Sigmoid colon (tissue), 7 donors: ENCODE data around the gene FOXP1. TPM values are rescaled to one million over a fixed set of nuclear protein-coding genes. Genes with fewer than 3 reads are reported as not detected.
A peak's percentile ranks its signal among the peaks of the same experiment; 100 is the strongest.

ENCODE experiments used
- DNase-seq: peaks from one replicate; pipeline ENCODE4 v3.0.0-alpha.2; 2019
- H3K27ac ChIP-seq, 4 donors: fragments of 200-600 bp; sonication (generic); one replicate each; pipeline ENCODE4 v1.5.1; 2016 to 2019; ENCODE audit warnings: mild to moderate bottlenecking in 1 of 4
- H3K27me3 ChIP-seq, 3 donors: fragments of 200-600 bp; sonication (generic); one replicate each; pipeline ENCODE4 v1.5.1; 2019; ENCODE audit warnings: mild to moderate bottlenecking in 1 of 3
- H3K36me3 ChIP-seq, 4 donors: fragments of 200-600 bp; sonication (generic); one replicate each; pipeline ENCODE4 v1.5.1; 2016 to 2019
- H3K4me1 ChIP-seq, 4 donors: fragments of 200-600 bp; sonication (generic); one replicate each; pipeline ENCODE4 v1.5.1; 2017 to 2019
- H3K4me3 ChIP-seq, 4 donors: fragments of 200-600 bp; sonication (generic); one replicate each; pipeline ENCODE4 v1.5.1; 2017 to 2019; ENCODE audit warnings: mild to moderate bottlenecking in 2 of 4, moderate library complexity in 1 of 4
- H3K9me3 ChIP-seq, 4 donors: fragments of 200-600 bp in 3 of 4; sonication (generic) in 3 of 4; one replicate each; pipeline versions ENCODE4 v1.5.1 to v1.6.1; 2013 to 2019
- EP300 ChIP-seq, 4 donors: sonication (generic); formaldehyde crosslinking; IDR thresholded peaks; one replicate each; pipeline ENCODE4 v1.6.1; 2017; ENCODE audit warnings: antibody characterized with exemption in 4 of 4
- POLR2A ChIP-seq, 2 donors: fragments of 450-650 bp; IDR thresholded peaks; one replicate each; pipeline ENCODE4 v1.6.1; 2016; ENCODE audit warnings: antibody characterized with exemption in 2 of 2, mild to moderate bottlenecking in 2 of 2, moderate library complexity in 2 of 2
- POLR2AphosphoS5 ChIP-seq, 4 donors: sonication (generic); formaldehyde crosslinking; IDR thresholded peaks; one replicate each; pipeline ENCODE4 v1.6.1; 2017; ENCODE audit warnings: antibody characterized with exemption in 4 of 4
- WGBS, 2 donors: extraction: QIAGEN DNeasy Blood & Tissue Kit; methylation state at CpG; one replicate each; pipeline ENCODE4 v1.1.7; 2013; 5-methylcytosine and 5-hydroxymethylcytosine counted together
- intact Hi-C: fragments of 100-400 bp; cut with DNase I; formaldehyde crosslinking; loops from one replicate; pipeline ENCODE4 v1.15.1; 2023
- polyA plus RNA-seq, 3 donors: library from polyadenylated mRNA; stranded (reverse); fragments of 200-250 nt; gene quantifications; one replicate each; pipeline ENCODE4 v1.2.3, GENCODE V29; 2013
- total RNA-seq, 4 donors: library from RNA; depleted of rRNA; stranded (reverse); fragments of >200 nt; gene quantifications; one replicate each; pipeline ENCODE4 v1.1.0, GENCODE V29; 2016
- TF ChIP-seq, protein P1 (sequence below), 4 experiments: fragments of 450-650 bp in 3 of 4; fragments of 200-600 bp in 1 of 4; IDR thresholded peaks; one replicate each; pipeline ENCODE4 v1.5.1; 2016 to 2019; ENCODE audit warnings: antibody characterized with exemption in 4 of 4, mild to moderate bottlenecking in 3 of 4, moderate library complexity in 2 of 4
- donor health status: healthy with polysubstance abuse.
- donor health status: Bipolar disorder and iron deficiency.
- donor health status: healthy.

FOXP1 gene
- total and polyA plus RNA-seq, 7 donors, result 13.8 to 232 (median 139) TPM

GRCh38 chr3:71235846-71236245 is 347.7 kb downstream of the FOXP1 start:
- intact Hi-C loops, result no loop called here
- TF ChIP-seq, protein P1, sequence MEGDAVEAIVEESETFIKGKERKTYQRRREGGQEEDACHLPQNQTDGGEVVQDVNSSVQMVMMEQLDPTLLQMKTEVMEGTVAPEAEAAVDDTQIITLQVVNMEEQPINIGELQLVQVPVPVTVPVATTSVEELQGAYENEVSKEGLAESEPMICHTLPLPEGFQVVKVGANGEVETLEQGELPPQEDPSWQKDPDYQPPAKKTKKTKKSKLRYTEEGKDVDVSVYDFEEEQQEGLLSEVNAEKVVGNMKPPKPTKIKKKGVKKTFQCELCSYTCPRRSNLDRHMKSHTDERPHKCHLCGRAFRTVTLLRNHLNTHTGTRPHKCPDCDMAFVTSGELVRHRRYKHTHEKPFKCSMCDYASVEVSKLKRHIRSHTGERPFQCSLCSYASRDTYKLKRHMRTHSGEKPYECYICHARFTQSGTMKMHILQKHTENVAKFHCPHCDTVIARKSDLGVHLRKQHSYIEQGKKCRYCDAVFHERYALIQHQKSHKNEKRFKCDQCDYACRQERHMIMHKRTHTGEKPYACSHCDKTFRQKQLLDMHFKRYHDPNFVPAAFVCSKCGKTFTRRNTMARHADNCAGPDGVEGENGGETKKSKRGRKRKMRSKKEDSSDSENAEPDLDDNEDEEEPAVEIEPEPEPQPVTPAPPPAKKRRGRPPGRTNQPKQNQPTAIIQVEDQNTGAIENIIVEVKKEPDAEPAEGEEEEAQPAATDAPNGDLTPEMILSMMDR (IDR thresholded peaks at IDR 0.05), result no peak
- TF ChIP-seq EP300 (IDR thresholded peaks at IDR 0.05) (no peak), POLR2A (IDR thresholded peaks at IDR 0.05) (no peak), POLR2AphosphoS5 (IDR thresholded peaks at IDR 0.05) (no peak)
- H3K4me3 ChIP-seq, result no peak overlapping the region
- H3K27me3 ChIP-seq, result no peaks in the 10 kb centered on the region
- H3K36me3 ChIP-seq, result no peaks in the 10 kb centered on the region
- H3K4me1 ChIP-seq, result peaks cover 0 to 42% (median 28%) of the 10 kb centered on the region in 4 donors
- no peak overlapping the region for H3K27ac ChIP-seq
- WGBS, 2 donors, result 86 to 98% methylated on average over 3 of the region's 3 CpGs
- H3K9me3 ChIP-seq, result no peaks in the 10 kb centered on the region
- no peak for DNase-seq

DNA sequence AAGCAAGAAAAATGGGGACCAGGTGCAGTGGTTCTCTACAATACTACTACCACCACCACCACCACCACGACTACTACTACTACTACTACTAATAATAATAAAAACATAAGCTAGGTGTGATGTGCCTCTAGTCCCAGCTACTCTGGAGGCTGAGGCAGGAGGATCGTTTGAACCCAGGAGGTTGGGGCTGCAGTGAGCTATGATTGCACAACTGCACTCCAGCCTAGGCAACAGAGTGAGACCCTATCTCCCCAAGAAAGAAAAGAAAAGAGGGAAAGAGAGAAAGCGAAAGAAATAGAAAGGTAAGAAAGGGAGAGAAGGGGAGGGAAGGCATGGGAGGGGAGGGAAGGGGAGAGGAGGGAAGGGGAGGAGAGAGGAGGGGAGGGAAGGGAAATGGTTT is 350.6 kb downstream of the FOXP1 start:
- no peaks in the 10 kb centered on the region for H3K9me3 ChIP-seq
- TF ChIP-seq, protein P1 (IDR thresholded peaks at IDR 0.05), result no peak
- TF ChIP-seq POLR2AphosphoS5 (IDR thresholded peaks at IDR 0.05) (no peak), EP300 (IDR thresholded peaks at IDR 0.05) (no peak), POLR2A (IDR thresholded peaks at IDR 0.05) (no peak)
- H3K36me3 ChIP-seq, result no peaks in the 10 kb centered on the region
- H3K27me3 ChIP-seq, result no peaks in the 10 kb centered on the region
- no peak overlapping the region for H3K27ac ChIP-seq
- peaks cover 0 to 40% (median 23%) of the 10 kb centered on the region in 4 donors for H3K4me1 ChIP-seq
- intact Hi-C loops, result no loop called here
- no peak for DNase-seq
- H3K4me3 ChIP-seq, result no peak overlapping the region
- WGBS, 2 donors, result 92 to 95% methylated on average over 3 of the region's 3 CpGs

DNA sequence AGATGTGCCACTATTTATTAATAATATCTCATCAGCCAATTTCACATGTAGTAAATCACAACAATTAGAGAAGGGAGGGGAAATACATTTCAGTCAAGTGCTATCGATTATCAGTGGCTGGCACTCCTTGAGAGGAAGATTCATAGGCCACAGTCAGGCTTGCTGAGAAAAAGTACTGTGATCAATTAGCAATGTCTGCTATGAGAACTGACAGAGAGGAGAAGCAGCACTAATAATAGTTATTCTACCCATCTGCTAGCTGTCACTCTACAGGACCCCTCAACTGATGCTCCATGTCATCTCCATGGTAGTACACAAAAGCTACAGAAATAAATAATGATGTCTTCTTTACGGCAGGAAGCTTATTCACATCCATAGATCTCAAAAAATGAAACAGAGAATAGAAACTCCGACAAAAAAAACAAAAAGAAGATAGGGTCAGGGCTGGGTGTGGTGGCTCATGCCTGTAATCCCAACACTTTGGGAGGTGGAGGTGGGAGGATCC is 351.3 kb downstream of the FOXP1 start:
- DNase-seq, result no peak
- peaks cover 0 to 35% (median 19%) of the 10 kb centered on the region in 4 donors for H3K4me1 ChIP-seq
- 64 to 77% methylated on average over 3 of the region's 3 CpGs for WGBS, 2 donors
- TF ChIP-seq POLR2A (IDR thresholded peaks at IDR 0.05) (no peak), EP300 (IDR thresholded peaks at IDR 0.05) (no peak)
- intact Hi-C loops, result no loop called here
- H3K27ac ChIP-seq, result no peak overlapping the region
- no peaks in the 10 kb centered on the region for H3K27me3 ChIP-seq
- no peak overlapping the region for H3K4me3 ChIP-seq
- no peaks in the 10 kb centered on the region for H3K9me3 ChIP-seq
- H3K36me3 ChIP-seq, result no peaks in the 10 kb centered on the region

DNA sequence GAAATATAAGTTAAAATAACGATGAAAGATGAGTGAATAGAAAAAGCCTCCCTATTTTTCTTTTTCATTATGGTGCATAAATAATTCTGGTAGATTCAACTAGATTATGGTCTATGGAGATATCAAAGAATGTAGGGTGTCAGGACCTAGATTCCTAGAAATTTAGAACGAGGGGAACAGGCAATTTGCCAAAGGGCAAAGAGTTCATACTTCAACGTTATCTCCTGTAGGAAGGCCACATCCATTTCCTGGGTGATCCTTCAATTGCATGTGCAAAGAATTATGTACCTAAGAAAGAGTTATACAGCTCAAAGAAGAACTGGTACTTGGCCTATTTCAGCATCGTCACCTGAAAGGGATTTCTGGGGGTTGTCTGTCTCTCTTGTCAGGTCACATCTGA is 351.8 kb downstream of the FOXP1 start:
- DNase-seq, result no peak
- intact Hi-C loops, result no loop called here
- no peak for TF ChIP-seq EP300 (IDR thresholded peaks at IDR 0.05)
- TF ChIP-seq, protein P1 (IDR thresholded peaks at IDR 0.05), result no peak
- no peak for TF ChIP-seq POLR2AphosphoS5 (IDR thresholded peaks at IDR 0.05)
- no peak for TF ChIP-seq POLR2A (IDR thresholded peaks at IDR 0.05)
- WGBS, 2 donors, result 66 to 76% methylated on average over 4 of the region's 4 CpGs
- H3K27ac ChIP-seq, result no peak overlapping the region
- no peak overlapping the region for H3K4me3 ChIP-seq
- no peaks in the 10 kb centered on the region for H3K9me3 ChIP-seq
- H3K4me1 ChIP-seq, result peaks cover 0 to 39% (median 24%) of the 10 kb centered on the region in 4 donors
- H3K27me3 ChIP-seq, result no peaks in the 10 kb centered on the region
- H3K36me3 ChIP-seq, result no peaks in the 10 kb centered on the region

DNA sequence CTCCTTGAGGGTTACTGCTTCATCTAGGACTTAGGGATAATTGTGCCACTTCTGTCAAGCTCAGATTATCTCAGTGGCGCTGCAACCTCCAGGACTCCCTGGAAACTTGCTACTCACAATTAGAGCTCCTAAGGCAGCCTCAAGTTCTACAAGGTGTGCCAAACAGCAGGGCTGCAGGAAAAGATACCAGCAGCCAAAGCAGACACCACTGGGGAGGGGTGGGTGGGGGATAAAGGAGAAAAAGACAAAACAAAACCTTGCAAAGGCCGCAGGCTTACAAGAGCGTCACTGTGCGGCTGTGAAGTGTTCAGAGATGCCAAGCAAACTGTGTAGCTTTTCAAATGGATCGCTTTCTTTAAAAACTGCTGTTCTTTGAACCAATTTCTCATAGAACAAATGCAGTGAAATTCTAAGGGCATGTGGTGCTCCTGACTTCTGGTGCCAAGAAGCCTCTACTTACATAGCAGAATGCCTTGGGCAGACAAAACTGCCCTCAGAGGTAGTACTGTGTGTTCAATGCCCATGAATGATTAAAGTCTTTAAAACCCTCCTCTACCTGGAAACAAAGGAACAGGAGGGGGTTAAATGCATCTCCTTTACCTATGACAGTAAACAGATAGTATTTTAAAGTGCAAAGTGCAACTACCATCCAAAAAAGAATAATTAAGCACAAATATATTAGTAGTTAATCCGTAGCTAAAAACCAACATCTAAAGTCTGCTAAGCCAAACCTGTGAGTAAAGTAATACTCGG is 353.4 kb downstream of the FOXP1 start:
- Histone ChIP-seq H3K36me3 (no peaks in the 10 kb centered on the region), H3K4me3 (no peak overlapping the region), H3K27ac (peak overlapping the region; percentile 25 to 60 (median 48)), H3K27me3 (no peaks in the 10 kb centered on the region), H3K9me3 (no peaks in the 10 kb centered on the region), H3K4me1 (peaks cover 0 to 55% (median 40%) of the 10 kb centered on the region in 4 donors)
- intact Hi-C loops, result no loop called here
- no peak for DNase-seq
- 92 to 95% methylated on average over 7 of the region's 7 CpGs for WGBS, 2 donors
- TF ChIP-seq POLR2A (IDR thresholded peaks at IDR 0.05) (no peak), POLR2AphosphoS5 (IDR thresholded peaks at IDR 0.05) (no peak)
